Endothelial cell (in vitro differentiated cells): ENCODE results near the gene MRPL43. TPM values are rescaled to one million over a fixed set of nuclear protein-coding genes. Genes with fewer than 3 reads are reported as not detected.
"Not testable (repeated sequence)": the region's sequence is repeated elsewhere in the genome, so short reads cannot be mapped to it uniquely, and the experiment has no call there.

Source experiments
- DNase-seq: peaks from one replicate; pipeline ENCODE4 v3.0.0; 2021; ENCODE audit warnings: low spot score
- H3K27ac Mint-ChIP-seq: one replicate; pipeline ENCODE4 v1.8.0; 2021; ENCODE audit warnings: mixed read lengths, inconsistent platforms; ENCODE audit not compliant: unreplicated experiment
- H3K27me3 Mint-ChIP-seq: one replicate; pipeline ENCODE4 v1.8.0; 2021; ENCODE audit warnings: mild to moderate bottlenecking, moderate library complexity, mixed read lengths, inconsistent platforms; ENCODE audit not compliant: unreplicated experiment
- H3K36me3 Mint-ChIP-seq: one replicate; pipeline ENCODE4 v1.8.0; 2021; ENCODE audit warnings: mild to moderate bottlenecking, low read depth, mixed read lengths, inconsistent platforms; ENCODE audit not compliant: unreplicated experiment
- H3K4me1 Mint-ChIP-seq: one replicate; pipeline ENCODE4 v1.8.0; 2021; ENCODE audit warnings: mild to moderate bottlenecking, mixed read lengths, inconsistent platforms; ENCODE audit not compliant: unreplicated experiment
- H3K4me3 Mint-ChIP-seq: one replicate; pipeline ENCODE4 v1.8.0; 2021; ENCODE audit warnings: mild to moderate bottlenecking, mixed read lengths, inconsistent platforms; ENCODE audit not compliant: unreplicated experiment
- H3K9me3 Mint-ChIP-seq: one replicate; pipeline ENCODE4 v1.8.0; 2021; ENCODE audit warnings: mixed read lengths, inconsistent platforms; ENCODE audit not compliant: unreplicated experiment
- long read RNA-seq: library from polyadenylated mRNA; unstranded; transcript quantifications from one replicate; pipeline ENCODE4 v2.0.0, GENCODE V29; 2020; ENCODE audit not compliant: unreplicated experiment
- total RNA-seq: library from RNA; stranded (reverse); fragmentation: NEBNext Ultra II Directional; extraction: Animal tissue kit (Norgen Biotek cat#: 25700); gene quantifications from one replicate; pipeline ENCODE4 v1.2.1, GENCODE V29; 2021; ENCODE audit not compliant: unreplicated experiment
- TF ChIP-seq, protein P1 (sequence below): fragments of 200-600 bp; sonication (generic); IDR thresholded peaks from one replicate; pipeline ENCODE4 v1.5.0; 2021; ENCODE audit warnings: antibody characterized with exemption; ENCODE audit not compliant: unreplicated experiment

The MRPL43 gene
- 51.8 TPM for total RNA-seq
- long read RNA-seq, transcript MRPL43-201 (5 exons, 747 nt): minor isoform, 6 of 43 reads
- long read RNA-seq, transcript MRPL43-203 (3 exons, 1,010 nt): major isoform, 25 of 43 reads
- long read RNA-seq, partial matches to known transcripts: 1 of 43 reads
- long read RNA-seq, other reads (novel, unspliced or antisense): 4 of 43 reads

DNA sequence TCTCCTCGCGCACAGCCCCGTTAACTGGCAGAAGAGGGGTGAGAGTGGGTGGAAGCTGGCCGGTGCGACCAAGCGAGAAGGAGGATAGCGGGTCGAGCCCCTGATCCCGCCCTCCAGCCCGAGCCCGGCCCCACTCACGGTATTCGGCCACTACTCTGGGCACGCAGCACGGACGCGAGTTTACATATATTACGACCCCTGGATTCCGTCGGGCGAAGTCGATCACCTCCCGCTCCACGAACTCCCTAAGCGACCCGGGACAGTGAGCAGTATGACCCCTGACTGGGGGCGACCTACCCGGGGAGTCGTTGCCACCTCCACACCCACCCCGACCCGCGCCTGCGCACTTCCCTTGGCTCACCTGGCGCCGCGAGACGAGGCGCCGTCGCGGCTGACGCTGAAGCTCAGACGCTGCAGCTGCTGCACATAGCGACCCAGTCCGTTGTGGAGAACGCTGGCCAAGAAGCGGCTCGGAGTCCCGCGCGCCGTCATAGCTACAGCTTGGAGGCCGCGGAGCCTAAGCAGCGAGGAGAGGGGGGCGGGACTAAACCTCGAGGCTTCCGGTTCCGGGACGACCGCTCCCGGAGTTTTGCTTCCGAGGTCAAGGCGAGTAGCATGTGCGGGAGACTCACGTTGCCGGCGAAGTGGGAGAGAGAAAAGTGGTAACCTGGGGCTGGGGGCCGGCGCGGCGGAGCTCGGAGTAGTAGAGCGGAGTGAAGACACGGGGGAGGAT, at the start of gene MRPL43, which contains the start of gene TWNK:
MRPL43 (minus strand) TSS at position 546 of the 733 bp plus-strand sequence; CDS start at position 492, 54 bp downstream.
TWNK (plus strand) TSS at position 592 of the 733 bp plus-strand sequence. CDS start 668 bp downstream, outside the sequence.
- Mint-ChIP-seq H3K4me1 (peaks cover 18% of the 10 kb centered on the region), H3K4me3 (peak within 1 kb of the TSS; percentile 100), H3K27ac (peak within 1 kb of the TSS; percentile 76), H3K36me3 (peaks cover 26% of the 10 kb centered on the region), H3K9me3 (no peaks in the 10 kb centered on the region), H3K27me3 (peaks cover 17% of the 10 kb centered on the region)
- peak; percentile 80 for DNase-seq
- TF ChIP-seq, protein P1, sequence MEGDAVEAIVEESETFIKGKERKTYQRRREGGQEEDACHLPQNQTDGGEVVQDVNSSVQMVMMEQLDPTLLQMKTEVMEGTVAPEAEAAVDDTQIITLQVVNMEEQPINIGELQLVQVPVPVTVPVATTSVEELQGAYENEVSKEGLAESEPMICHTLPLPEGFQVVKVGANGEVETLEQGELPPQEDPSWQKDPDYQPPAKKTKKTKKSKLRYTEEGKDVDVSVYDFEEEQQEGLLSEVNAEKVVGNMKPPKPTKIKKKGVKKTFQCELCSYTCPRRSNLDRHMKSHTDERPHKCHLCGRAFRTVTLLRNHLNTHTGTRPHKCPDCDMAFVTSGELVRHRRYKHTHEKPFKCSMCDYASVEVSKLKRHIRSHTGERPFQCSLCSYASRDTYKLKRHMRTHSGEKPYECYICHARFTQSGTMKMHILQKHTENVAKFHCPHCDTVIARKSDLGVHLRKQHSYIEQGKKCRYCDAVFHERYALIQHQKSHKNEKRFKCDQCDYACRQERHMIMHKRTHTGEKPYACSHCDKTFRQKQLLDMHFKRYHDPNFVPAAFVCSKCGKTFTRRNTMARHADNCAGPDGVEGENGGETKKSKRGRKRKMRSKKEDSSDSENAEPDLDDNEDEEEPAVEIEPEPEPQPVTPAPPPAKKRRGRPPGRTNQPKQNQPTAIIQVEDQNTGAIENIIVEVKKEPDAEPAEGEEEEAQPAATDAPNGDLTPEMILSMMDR: no peak

- Mint-ChIP-seq H3K27ac (no peak overlapping the region), H3K4me1 (peaks cover 17% of the 10 kb centered on the region), H3K27me3 (peaks cover 12% of the 10 kb centered on the region), H3K9me3 (no peaks in the 10 kb centered on the region), H3K36me3 (peaks cover 23% of the 10 kb centered on the region), H3K4me3 (no peak overlapping the region)
- TF ChIP-seq, protein P1: no peak
- DNase-seq: no peak
These were observed 49.4 kb upstream of the MRPL43 start for GRCh38 chr10:101036726-101037125.

GRCh38 chr10:101035916-101036702, 48.8 kb upstream of the MRPL43 start:
- no peaks in the 10 kb centered on the region for H3K9me3 Mint-ChIP-seq
- no peak overlapping the region for H3K27ac Mint-ChIP-seq
- H3K36me3 Mint-ChIP-seq: peaks cover 23% of the 10 kb centered on the region
- DNase-seq: no peak
- no peak overlapping the region for H3K4me3 Mint-ChIP-seq
- H3K27me3 Mint-ChIP-seq: peaks cover 16% of the 10 kb centered on the region
- TF ChIP-seq, protein P1: no peak
- H3K4me1 Mint-ChIP-seq: peaks cover 22% of the 10 kb centered on the region

DNA sequence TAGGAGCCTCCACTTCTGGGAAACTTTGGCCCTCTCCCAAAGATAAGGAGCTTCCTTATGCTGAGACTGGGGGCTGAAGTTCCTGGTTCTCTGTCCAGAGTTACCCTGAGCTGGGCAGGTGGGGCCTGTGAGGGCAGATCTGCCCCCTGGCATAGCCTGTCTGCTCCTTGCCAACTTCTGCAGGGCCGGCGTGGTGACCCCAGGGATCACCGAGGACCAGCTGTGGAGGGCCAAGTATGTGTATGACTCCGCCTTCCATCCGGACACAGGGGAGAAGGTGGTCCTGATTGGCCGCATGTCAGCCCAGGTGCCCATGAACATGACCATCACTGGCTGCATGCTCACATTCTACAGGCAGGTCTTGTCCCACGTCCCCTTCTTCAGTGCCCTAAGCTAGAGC, 48.0 kb upstream of the MRPL43 start:
- H3K27ac Mint-ChIP-seq: no peak overlapping the region
- TF ChIP-seq, protein P1: no peak
- H3K4me3 Mint-ChIP-seq: no peak overlapping the region
- H3K9me3 Mint-ChIP-seq: no peaks in the 10 kb centered on the region
- peaks cover 14% of the 10 kb centered on the region for H3K27me3 Mint-ChIP-seq
- H3K36me3 Mint-ChIP-seq: peaks cover 23% of the 10 kb centered on the region
- peaks cover 22% of the 10 kb centered on the region for H3K4me1 Mint-ChIP-seq
- DNase-seq: no peak

DNA sequence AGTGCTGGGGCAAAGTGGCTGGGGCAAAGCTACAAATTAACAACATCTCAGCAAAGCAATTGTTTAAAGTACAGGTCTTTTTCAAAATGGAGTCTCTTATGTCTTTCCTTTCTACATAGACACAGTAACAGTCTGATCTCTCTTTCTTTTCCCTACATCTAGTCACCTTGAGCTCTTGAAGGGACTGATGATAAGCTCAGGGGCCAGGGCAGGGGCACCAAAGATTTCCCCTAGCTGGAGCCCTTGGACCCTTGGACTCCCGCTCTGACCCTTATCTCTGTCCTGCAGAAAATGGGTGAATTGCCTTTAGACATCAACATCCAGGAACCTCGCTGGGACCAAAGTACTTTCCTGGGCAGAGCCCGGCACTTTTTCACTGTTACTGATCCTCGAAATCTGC, 47.1 kb upstream of the MRPL43 start:
- H3K27ac Mint-ChIP-seq, H3K9me3 Mint-ChIP-seq, DNase-seq, H3K4me3 Mint-ChIP-seq: not testable (repeated sequence)
- Mint-ChIP-seq H3K4me1 (peaks cover 25% of the 10 kb centered on the region), H3K27me3 (peaks cover 16% of the 10 kb centered on the region), H3K36me3 (peaks cover 23% of the 10 kb centered on the region)
